ENCODE measurements around the gene CPPED1.

Gene CPPED1

DNA sequence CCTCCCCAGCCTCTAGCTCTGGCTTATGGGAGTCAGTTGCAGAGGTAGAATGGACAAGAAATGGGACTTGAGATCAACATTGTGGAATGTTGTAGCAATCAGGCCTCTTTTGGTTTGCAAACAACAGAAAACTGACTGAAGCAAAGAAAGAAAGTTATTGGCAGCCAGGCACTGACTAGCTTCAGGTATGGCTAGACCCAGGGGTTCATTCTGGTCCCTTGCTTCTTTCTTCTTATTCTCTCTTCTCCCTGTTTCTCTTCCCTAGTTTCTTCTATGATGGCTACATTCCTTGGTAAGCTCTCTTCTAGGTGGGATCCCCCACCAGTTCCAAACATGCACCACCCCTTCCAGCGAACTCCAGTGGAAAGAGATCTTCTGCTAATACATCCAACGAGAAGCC lies 154.3 kb downstream of the CPPED1 start:
- DNase-seq (ENCODE audit: low spot score), result no peak
- no peak for FAIRE-seq

DNA sequence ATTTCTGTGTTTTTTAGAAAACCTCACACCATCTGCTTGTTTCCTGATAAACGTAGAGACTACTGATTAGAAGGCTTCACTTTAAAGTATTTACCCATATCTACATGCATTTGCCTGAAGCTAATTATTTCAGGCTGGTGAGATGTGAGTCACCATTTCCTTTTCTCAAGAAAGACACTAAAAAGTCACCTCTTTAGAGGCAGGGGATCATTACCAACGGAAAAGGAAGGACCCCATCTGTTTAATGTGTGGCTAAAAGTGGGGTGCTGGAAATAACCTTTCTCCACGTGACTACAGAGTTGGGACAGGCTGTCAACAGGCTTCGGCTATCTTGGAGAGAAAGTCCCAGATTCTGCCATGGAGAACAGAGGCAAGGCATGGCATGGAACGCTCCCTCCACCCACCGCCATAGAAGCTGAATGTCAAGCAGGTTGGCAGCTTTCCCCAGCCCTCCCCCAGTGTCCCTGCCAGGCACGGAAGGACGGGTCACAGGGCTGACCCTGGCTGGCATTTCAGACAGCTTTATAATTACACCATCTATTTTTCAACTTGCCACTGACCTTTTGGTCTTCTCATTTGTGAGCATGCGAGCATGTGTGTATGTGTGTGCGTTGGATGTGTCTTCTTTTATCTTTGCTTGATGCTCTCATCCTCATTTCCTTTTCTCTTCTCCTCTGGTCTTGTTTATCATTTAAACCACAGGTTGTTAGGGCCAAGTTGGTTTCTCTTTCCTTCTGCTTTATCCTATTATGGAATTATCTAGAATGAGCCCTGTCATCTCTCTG lies 157.0 kb downstream of the CPPED1 start:
- DNase-seq (ENCODE audit: low spot score) (no peak), FAIRE-seq (no peak)

DNA sequence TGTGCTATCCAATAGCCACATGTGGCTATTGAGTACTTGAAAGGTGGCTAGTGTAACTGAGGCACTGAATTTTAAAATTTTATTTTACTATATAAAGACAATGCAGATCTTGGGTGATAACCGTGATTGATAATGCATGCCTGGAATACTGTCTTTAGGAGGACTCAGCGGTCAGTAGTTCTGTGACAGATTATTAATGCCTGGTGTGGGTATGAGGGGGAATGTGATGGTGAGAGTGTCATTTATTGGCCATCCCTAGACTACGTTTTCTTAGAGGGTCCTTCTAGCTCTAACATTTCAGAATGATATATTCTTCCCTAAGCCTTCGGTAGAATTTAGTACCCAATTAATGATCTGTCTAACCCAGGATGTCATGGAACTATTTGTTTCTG lies 157.6 kb downstream of the CPPED1 start:
- DNase-seq (ENCODE audit: low spot score) (no peak), FAIRE-seq (no peak)

DNA sequence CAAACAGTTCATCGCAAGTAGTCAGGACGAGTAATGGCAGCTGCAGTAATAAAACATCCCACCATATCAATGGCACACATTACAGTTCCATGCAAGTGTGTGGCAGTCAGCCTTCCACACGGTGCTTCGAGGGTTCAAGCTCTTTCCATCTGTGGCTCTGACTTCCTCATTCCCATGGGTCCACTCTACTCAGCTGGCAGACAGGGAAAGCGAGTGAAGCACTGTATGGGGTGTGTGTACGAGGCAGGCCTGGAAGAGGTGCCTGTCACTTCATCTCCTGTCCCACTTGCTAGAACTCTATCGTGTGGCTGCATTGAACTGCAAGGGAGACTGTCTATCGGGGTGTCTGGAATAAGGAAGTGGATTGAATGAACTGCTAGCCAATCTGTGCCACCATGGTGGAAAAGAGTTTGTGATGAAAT lies 160.6 kb downstream of the CPPED1 start:
- DNase-seq (ENCODE audit: low spot score) (no peak), FAIRE-seq (no peak)

DNA sequence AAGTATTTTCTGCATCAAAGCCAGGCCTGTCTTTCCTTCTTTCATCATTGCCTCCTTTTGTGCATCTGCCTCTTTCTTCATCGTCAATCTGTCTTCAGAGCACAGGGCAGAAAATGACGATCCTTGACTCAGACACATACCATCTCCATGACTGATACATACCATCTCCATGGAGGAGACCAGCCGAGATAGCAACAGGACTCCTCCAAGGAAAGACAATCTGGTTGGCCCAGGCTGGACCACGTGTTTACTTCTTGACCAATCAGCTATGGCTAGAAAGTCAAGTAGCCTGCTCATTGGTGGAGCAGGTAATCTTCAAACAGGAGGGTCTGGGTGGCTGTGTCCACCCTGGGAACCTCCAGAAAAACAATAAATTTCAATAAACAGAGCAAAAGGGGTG lies 164.6 kb downstream of the CPPED1 start:
- peak; percentile 49 for DNase-seq (ENCODE audit: low spot score)
- FAIRE-seq, result no peak

DNA sequence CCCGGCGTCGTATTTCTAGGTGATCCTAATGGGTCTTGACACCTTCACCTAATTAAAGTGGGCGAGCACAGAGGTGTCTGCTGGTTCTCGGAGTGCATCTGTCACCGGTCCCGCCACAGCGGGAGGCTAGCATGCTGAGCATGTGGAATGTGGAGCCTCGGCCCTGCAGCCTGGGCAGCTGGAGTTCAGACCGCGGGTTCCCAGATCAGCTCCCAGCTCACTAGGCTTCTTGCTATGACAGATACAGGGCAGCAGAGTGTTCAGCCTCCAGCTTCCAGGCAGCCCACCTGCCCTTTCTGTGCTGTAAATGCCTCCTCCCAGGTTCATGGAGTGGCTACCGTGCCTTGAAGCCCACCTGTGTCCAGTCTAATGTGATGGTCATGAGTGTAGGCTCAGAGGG lies 166.7 kb downstream of the CPPED1 start:
- DNase-seq (ENCODE audit: low spot score) (no peak), FAIRE-seq (no peak)

DNA sequence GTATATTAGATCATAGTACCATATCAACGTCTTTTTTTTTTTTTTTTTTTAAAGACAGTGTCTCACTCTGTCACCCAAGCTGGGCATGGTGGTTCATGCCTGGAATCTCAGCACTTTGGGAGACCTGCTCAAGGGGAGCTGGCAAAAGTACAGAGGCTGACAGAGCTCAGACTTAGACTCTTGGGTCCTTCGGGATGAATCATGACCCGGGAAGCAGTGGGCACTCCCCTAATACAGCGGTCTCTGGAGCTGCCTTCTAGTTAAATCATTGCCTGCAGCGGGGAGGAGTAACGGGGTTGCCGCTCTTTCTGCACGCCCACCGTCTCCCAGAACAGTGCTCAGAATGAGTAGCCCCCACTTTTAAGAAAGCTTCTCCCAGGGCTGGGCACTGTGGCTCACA lies 174.4 kb downstream of the CPPED1 start:
- FAIRE-seq (no peak), DNase-seq (ENCODE audit: low spot score) (peak; percentile 78)

DNA sequence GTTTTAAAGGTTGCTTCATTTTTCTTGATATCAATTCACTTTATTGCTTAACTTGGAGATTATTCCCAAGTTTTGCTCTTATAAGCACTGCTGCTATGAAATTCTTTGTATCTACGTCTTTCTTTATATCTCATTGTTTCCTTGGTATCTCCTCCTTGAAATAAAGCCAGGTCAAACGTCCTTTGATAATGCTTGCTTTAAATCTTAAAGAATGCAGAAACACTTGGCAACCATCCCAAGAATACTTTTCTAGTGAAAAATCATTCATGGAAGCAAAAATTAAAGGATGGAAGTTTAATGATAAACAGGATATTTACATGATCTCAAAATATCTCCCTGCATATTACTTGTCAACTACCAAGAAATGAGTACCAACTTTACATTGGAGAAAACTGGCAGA lies 175.2 kb downstream of the CPPED1 start:
- DNase-seq (ENCODE audit: low spot score) (no peak), FAIRE-seq (no peak)

DNA sequence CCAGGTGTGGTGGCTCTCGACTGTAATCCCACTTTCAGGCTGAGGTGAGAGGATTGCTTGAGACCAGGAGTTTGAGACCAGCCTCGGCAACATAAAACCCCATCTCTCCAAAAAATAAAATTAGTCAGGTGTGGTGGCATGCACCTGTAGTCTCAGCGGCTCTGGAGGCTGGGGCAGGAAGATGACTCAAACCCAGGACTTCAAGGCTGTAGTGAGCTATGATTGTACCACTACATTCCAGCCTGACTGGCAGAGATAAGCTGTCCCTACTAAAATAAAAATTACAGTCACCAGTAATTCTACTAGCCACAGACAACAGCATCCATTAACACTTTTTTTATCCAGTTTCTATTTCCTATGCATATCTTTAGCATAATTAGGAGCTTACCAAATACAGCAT lies 176.3 kb downstream of the CPPED1 start:
- FAIRE-seq (peak; percentile 32), DNase-seq (ENCODE audit: low spot score) (peak; percentile 40)

DNA sequence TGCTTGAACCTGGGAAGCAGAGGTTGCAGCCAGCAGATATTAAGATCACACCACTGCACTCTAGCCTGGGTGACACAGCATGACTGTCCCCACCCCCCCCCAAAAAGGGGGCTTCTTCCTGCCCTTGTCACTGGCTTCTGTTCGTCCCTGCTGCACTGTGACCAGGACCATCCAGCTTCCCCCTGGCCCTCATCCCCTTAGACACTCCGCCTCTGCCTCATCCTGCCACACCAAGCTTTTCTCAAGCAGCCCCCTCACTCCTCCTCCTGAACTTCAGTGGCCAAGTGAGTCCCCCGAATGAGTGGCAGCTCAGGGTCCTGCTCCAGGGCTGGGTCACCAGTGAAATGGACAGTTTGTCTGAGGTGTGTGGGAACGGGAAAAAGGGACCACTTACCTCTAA lies 177.3 kb downstream of the CPPED1 start:
- DNase-seq (ENCODE audit: low spot score), result no peak
- FAIRE-seq, result no peak

DNA sequence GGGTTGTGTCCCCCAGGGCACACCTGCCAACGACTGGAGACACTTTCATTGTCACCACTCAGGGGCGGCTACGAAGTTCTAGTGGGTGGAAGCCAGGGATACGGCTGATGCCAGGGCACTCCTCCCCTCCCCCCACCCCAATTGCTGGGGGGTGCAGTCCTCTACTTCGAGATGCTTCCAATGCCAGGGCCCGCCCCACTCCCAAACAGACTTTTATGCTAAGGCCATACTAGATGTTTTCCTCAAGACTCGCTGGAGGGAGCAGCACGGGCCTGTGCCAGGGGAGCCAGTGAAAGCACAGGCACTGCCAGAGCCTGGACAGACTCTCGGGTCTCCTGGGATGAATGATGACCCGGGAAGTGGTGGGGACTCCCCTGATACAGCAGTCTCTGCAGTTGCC lies 178.0 kb downstream of the CPPED1 start:
- no peak for FAIRE-seq
- DNase-seq (ENCODE audit: low spot score), result no peak

DNA sequence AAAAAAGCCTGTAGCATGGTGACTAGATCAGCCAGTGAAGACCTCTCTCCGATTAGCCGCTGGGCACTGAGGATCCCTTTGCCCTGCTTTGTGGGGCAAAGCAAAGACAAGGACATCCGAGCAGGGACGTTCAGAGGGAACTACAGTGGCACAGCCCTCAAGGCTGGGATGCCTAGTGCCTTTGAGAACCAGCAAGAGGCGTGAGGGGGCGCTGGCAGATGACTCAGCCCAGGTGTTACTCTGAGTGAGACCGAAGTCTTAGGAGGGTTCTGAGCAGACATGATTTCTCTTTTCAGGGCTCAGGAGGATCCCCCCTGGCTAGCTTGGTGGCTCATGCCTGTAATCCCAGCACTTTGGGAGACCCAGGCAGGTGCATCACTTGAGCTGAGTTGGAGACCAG lies 178.6 kb downstream of the CPPED1 start:
- FAIRE-seq, result no peak
- DNase-seq (ENCODE audit: low spot score), result no peak

DNA sequence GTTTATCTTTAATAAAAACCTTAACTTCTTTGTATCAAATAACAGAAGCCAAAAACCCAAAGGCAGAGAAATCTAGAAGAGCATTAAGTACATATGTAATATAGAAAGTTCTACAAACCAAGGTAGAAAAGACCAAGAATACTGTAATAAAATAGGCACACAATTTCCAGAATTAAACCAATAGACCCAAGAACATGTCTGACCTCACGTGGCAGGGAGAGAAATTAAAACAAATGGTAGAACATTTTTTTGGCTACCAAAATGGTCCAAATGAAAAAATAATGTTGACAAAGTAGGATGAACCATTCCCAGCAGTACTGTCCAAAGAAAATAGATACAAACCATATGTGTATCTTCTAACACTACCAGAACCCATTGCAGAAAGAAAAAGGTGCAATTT lies 183.5 kb downstream of the CPPED1 start:
- DNase-seq (ENCODE audit: low spot score) (no peak), FAIRE-seq (no peak)

DNA sequence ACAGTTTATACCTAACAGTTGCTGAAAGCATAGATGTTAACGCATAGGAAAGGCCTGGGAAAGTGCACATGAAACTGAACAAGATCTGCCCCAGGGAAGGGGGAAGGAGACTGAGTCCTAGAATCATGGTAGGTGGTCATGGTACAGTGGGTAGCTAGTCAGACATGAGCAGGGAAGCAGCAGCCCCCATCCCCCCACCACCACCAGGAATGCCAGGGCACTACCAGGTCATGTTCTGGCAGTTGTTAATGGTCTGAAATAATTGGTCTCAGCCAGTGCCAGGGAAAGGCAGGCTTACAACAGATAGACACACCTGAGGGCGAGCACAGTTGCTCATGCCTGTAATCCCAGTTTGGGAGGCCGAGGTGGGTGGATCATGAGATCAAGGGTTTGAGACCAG lies 185.2 kb downstream of the CPPED1 start:
- DNase-seq (ENCODE audit: low spot score), result no peak
- no peak for FAIRE-seq

DNA sequence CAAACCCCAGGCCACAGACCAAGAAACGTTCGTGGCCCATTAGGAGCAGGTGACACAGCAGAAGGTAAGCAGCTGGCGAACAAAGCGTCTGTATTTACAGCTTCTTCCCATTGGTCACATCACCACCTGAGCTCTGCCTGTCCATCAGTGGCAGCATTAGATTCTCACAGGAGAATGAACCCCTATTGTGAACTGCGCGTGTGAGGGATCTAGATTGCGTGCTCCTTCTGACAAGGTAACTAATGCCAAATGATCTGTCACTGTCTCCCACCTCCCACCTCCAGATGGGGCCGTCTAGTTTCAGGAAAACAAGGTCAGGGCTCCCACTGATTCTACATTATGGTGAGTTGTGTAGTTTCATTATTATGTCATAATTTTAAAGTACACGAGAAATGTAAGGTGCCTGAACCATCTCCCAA lies 186.3 kb downstream of the CPPED1 start:
- DNase-seq (ENCODE audit: low spot score) (no peak), FAIRE-seq (no peak)

DNA sequence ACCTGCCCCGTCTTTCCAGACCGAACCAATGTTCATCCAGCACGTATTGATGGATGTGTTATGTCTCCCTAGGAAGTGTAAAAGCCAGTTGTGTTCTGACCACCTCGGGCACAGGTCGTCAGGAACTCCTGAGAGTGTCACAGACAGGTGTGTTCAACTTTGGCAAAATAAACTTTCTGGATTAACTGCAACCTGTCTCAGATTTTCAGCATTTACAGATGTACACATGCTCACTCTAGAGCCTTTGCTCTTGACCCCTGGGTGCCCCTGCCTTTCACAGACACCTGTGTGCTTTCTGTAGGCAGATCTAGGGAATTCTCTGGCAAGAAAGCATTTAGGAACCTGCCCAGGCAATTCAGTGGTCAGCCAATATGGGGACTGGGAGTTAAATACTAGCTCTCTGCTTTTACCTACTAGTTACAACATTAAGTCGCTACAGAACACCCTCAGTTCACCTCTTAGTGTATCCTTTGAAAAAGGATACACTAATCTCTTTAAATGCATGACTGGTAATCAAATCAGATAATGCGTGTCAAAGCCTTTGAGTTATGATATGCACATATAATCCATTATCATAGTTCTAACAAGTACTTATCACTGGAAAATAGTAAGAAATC lies 188.9 kb downstream of the CPPED1 start:
- DNase-seq (ENCODE audit: low spot score) (no peak), FAIRE-seq (no peak)

DNA sequence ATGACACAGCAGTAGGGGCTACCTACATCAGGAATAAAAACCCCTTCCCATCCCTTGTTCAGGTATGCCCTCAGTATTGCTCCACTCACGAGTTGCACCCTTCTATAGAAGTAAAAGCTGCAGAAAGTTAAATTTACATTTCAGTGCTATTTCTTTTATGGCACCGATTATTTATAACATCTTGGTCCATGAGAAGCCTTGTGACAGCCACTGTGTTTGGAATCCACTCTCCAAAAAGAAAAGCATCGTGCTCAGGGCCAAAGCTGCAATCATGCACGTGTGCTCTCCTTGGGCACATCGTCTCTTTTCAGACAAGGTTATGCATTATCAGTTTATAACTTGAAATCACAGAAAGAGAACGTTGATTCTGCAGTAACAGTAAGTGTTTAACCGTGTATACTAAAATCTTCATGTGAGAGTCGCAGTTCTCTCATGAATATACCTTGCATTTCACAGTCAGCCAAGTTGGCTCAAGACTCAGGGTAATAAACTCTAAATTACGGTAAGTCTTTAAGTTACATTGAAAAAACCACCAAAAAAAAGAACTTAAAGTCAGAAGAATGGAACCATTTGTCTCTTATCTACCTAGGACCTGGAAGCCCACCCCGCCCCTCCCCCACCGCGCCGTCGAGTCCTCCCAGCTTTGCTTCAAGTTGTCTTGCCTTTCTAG lies 189.6 kb downstream of the CPPED1 start:
- no peak for FAIRE-seq
- DNase-seq (ENCODE audit: low spot score), result no peak

DNA sequence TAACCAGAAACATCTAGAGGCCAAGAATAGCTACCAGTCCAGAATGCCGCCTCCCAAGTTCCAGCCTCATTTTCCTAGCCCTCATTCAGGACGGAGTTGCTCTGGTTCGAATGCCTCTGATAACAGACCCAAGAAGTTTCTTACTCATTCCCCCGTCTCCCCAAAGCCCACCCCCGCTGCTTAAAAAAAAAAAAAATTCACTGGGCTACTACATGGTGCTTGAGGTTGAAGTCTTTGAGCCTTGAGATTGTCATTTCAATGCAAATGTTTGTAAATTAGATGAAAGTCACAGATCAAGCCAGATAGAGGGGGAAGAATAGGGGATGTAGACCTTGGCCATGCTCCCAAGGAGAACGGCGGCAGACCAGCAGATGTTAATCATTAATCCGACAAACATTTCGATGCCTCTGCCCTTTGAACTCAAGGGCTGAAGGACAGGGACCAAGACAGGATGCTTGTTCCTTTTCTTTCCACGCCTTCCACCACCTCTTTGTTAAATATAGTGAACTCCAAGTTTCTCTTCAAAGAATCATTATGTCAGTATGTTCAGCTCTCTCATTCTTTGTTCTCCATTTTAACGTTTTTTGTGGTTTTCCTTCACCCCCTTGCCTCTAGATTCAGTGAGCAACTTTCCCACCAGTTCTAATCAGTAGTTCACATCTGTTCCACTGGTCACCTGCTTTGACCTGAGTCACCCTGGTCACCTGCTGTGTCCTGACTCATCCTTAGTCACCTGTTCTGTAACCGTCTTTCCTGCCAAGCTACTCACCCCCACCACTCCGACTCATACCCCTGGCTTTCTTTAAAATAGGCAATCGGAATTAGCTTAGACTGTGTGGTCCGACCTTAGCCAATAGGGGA lies 190.3 kb downstream of the CPPED1 start:
- FAIRE-seq (peak; percentile 74), DNase-seq (ENCODE audit: low spot score) (peak; percentile 64)

DNA sequence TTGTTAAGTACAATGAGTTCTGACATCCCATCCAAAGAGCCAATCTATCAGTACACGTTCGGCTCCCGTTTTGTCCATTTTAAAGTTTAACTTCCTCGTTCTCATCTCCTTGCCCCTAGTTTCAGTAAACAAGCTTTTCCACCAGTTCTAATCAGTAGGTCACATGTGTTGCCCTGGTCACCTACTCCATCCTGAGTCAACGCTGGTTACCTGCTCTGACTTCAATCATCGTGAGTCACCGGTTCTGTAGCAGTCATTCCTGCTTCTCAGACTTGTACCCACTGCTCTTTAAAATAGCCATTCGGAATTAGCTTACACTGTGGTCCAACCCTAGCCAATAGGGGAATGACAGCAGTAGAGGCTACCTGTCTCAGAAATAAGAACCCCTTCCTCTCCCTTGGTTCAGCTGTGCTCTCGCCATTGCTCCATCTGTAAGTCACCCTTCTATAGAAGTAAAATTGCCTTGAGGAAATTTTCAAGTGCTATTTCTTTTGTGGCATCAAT lies 191.0 kb downstream of the CPPED1 start:
- FAIRE-seq, result peak; percentile 5
- DNase-seq (ENCODE audit: low spot score), result peak; percentile 59

DNA sequence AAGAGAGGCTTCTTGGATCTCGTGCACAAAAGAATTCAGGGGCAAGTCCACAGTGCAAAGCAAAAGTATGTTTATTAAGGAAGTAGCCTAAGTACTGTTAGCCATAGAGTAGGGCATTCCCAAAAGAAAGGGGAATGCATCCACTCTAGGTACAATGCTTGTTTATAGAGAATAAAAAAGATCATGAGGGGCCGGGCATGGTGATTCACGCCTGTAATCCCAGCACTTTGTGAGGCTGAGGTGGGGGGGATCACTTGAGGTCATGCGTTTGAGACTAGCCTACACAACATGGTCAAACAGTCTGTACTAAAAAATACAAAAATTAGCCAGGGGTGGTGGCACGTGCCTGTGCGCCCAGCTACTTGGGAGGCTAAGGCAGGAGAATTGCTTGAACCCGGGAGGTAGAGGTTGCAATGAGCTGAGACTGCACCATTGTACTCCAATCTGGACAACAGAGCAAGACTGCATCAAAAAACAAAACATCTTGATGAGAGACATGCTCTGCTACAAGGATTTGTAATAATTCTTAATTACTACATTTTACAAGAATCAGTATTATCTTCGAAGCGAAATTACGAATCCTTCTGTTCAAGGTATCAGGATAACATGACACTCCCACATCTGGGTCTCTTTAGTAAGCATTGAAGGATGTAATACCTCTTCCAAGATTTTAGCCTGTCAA lies 191.6 kb downstream of the CPPED1 start:
- no peak for FAIRE-seq

DNA sequence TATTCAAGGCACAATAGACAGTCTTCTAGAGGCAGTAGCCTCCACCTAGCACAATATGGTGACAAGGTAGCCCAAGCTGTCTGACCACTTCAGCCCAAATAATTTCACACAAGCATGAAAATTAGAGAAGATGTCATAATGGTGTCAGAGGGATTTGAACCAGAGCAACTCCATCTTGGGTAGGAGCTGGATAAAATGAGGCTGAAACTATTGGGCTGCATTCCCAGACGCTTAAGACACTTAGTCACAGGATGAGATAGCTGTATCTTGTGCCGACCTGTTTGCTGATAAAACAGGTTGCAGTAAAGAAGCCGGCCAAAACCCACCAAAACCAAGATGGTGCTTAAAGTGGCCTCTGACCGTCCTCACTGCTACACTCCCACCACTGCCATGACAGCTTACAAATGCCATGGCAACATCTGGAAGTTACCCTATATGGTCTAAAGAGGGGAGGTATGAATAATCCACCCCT lies 192.6 kb downstream of the CPPED1 start:
- DNase-seq (ENCODE audit: low spot score) (no peak), FAIRE-seq (no peak)

More for the DNA sequence above, 191.6 kb downstream of the CPPED1 start:
- DNase-seq (ENCODE audit: low spot score), result no peak

All from urothelium cell line (cell line).